ENCODE measurements around the gene TGM6. TPM values are rescaled to one million over a fixed set of nuclear protein-coding genes. Genes with fewer than 3 reads are reported as not detected.

TGM6 gene
- total and polyA plus RNA-seq, 7 experiments from 2014 or later: not detected

DNA sequence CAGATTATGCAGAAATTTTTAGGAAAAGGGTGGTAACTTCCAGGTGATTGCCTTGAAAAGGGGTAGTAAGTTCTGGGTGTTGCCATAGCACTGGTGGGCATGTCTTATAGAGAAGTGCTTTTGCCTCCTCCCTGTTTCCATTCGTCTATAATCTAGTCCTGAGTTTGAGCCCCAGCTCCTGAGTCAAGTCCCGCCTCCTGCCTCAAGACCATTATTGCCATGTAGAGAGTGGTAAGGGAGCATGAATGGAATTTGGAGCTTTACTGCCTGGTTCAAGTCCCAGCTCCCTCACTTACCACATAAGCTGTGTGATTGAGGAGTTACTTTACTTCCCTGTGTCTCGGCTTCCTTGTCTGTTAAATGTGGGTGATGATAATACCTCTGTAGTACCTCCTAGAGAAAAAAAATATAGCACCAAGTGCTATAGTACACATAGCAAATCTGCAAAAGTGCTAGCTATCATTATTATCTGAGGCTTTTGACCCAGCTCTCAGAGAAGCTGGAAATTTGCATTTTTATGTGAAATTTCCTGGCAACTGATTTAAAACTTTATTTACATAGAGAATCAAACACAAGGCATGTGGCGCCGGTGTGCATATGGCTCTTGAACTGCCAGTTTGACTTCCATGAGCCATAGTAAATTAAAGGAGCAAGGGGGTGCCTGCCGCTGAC is 36.0 kb downstream of the TGM6 start:
- no peaks in the 10 kb centered on the region for H3K9me3 Mint-ChIP-seq
- ATAC-seq: no peak
- no peaks in the 10 kb centered on the region for H3K9me3 ChIP-seq (ENCODE audit: control insufficient read depth in 2 of 3, low read length in 3 of 3)
- intact Hi-C loops (cut with micrococcal nuclease): no loop called here
- POLR2A ChIA-PET: no interaction called here
- CTCF ChIA-PET: no interaction called here
- no peaks in the 10 kb centered on the region for H3K4me1 ChIP-seq (ENCODE audit: control insufficient read depth in 2 of 2, insufficient read depth in 2 of 2, low read length in 2 of 2)
- no peak overlapping the region for H3K27ac Mint-ChIP-seq
- no peak overlapping the region for H3K4me3 ChIP-seq (ENCODE audit: low read length)
- no peak overlapping the region for H3K4me3 Mint-ChIP-seq
- H3K4me1 Mint-ChIP-seq: no peaks in the 10 kb centered on the region
- no peaks in the 10 kb centered on the region for H3K36me3 ChIP-seq (ENCODE audit: control insufficient read depth in 2 of 3, insufficient read depth in 3 of 3, low read length in 3 of 3)
- no peak for DNase-seq
- peaks cover 9 to 30% (median 25%) of the 10 kb centered on the region in 5 donors for H3K27me3 Mint-ChIP-seq
- H3K27me3 ChIP-seq (ENCODE audit: control insufficient read depth in 2 of 2, insufficient read depth in 2 of 2, low read length in 2 of 2): no peaks in the 10 kb centered on the region
- no peaks in the 10 kb centered on the region for H3K36me3 Mint-ChIP-seq
- H3K27ac ChIP-seq (ENCODE audit: low read depth, low read length): no peak overlapping the region

DNA sequence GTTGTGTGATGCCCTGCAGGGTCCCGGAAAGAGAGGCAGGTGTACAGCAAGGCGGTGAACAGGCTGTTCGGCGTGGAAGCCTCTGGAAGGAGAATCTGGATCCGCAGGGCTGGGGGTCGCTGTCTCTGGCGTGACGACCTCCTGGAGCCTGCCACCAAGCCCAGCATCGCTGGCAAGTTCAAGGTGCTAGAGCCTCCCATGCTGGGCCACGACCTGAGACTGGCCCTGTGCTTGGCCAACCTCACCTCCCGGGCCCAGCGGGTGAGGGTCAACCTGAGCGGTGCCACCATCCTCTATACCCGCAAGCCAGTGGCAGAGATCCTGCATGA is 36.5 kb downstream of the TGM6 start:
- Histone ChIP-seq H3K4me3 (ENCODE audit: low read length) (no peak overlapping the region), H3K27ac (ENCODE audit: low read depth, low read length) (no peak overlapping the region), H3K4me1 (ENCODE audit: control insufficient read depth in 2 of 2, insufficient read depth in 2 of 2, low read length in 2 of 2) (no peaks in the 10 kb centered on the region), H3K9me3 (ENCODE audit: control insufficient read depth in 2 of 3, low read length in 3 of 3) (no peaks in the 10 kb centered on the region), H3K27me3 (ENCODE audit: control insufficient read depth in 2 of 2, insufficient read depth in 2 of 2, low read length in 2 of 2) (no peaks in the 10 kb centered on the region), H3K36me3 (ENCODE audit: control insufficient read depth in 2 of 3, insufficient read depth in 3 of 3, low read length in 3 of 3) (no peaks in the 10 kb centered on the region)
- DNase-seq (no peak), ATAC-seq (no peak)
- H3K27ac Mint-ChIP-seq: no peak overlapping the region
- ChIA-PET CTCF (no interaction called here), POLR2A (no interaction called here)
- no peaks in the 10 kb centered on the region for H3K4me1 Mint-ChIP-seq
- intact Hi-C loops (cut with micrococcal nuclease): no loop called here
- H3K36me3 Mint-ChIP-seq: no peaks in the 10 kb centered on the region
- H3K27me3 Mint-ChIP-seq: peaks cover 11 to 29% (median 24%) of the 10 kb centered on the region in 5 donors
- H3K4me3 Mint-ChIP-seq: no peak overlapping the region
- no peaks in the 10 kb centered on the region for H3K9me3 Mint-ChIP-seq

DNA sequence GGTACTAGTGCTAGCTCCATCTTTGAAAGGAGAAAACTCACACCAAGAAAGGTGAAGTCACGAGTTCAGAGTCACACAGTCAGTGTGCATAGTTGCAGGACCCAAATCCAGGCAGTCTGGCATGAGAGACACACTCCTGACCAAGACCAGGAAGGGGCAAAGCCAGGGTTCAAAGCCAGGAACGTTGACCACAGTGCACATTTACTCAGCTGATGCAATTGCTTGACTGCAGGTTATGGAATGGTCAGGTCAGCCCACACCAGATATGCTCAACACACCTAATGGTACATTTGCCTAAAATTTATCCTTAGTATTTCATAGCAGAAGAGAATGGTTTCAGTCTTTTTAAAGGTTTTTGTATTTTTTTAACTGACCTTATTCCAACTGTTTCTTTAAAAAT is 37.7 kb downstream of the TGM6 start:
- ATAC-seq: no peak
- Mint-ChIP-seq H3K27ac (no peak overlapping the region), H3K4me1 (no peaks in the 10 kb centered on the region), H3K9me3 (no peaks in the 10 kb centered on the region), H3K27me3 (peaks cover 9 to 24% (median 19%) of the 10 kb centered on the region in 5 donors), H3K4me3 (no peak overlapping the region), H3K36me3 (no peaks in the 10 kb centered on the region)
- Histone ChIP-seq H3K36me3 (ENCODE audit: control insufficient read depth in 2 of 3, insufficient read depth in 3 of 3, low read length in 3 of 3) (no peaks in the 10 kb centered on the region), H3K9me3 (ENCODE audit: control insufficient read depth in 2 of 3, low read length in 3 of 3) (no peaks in the 10 kb centered on the region), H3K27ac (ENCODE audit: low read depth, low read length) (no peak overlapping the region), H3K4me1 (ENCODE audit: control insufficient read depth in 2 of 2, insufficient read depth in 2 of 2, low read length in 2 of 2) (no peaks in the 10 kb centered on the region), H3K4me3 (ENCODE audit: low read length) (no peak overlapping the region), H3K27me3 (ENCODE audit: control insufficient read depth in 2 of 2, insufficient read depth in 2 of 2, low read length in 2 of 2) (no peaks in the 10 kb centered on the region)
- intact Hi-C loops (cut with micrococcal nuclease): no loop called here
- no peak for DNase-seq
- ChIA-PET POLR2A (no interaction called here), CTCF (no interaction called here)

DNA sequence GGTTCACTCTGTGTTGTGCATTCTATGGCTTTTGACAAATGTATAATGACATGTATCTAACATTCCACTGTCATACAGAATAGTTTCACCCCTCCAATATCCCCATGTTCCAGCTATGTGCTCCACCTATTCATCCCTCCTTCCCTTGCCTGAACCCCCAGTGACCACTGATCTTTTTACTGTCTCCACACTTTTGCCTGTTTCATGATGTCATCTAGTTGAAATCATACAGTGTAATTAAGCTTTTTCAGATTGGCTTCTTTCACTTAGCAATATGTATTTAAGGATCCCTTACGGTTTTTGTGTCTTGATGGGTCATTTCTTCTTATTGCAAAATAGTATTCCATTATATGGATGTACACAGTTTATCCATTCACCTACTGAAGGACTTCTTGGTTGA is 39.8 kb downstream of the TGM6 start:
- intact Hi-C loops (cut with micrococcal nuclease): no loop called here
- no peaks in the 10 kb centered on the region for H3K9me3 ChIP-seq (ENCODE audit: control insufficient read depth in 2 of 3, low read length in 3 of 3)
- ATAC-seq (no peak), DNase-seq (no peak)
- no peaks in the 10 kb centered on the region for H3K27me3 ChIP-seq (ENCODE audit: control insufficient read depth in 2 of 2, insufficient read depth in 2 of 2, low read length in 2 of 2)
- H3K27ac ChIP-seq (ENCODE audit: low read depth, low read length): no peak overlapping the region
- ChIA-PET POLR2A (no interaction called here), CTCF (interaction anchor here (0.6 kb wide), 1 partner anchor 1466 kb away, joined by 3 read pairs; no protein-coding TSS in a partner anchor)
- Mint-ChIP-seq H3K27ac (no peak overlapping the region), H3K4me1 (no peaks in the 10 kb centered on the region), H3K36me3 (no peaks in the 10 kb centered on the region), H3K4me3 (no peak overlapping the region), H3K27me3 (peaks cover 4 to 20% (median 11%) of the 10 kb centered on the region in 5 donors), H3K9me3 (no peaks in the 10 kb centered on the region)
- H3K4me3 ChIP-seq (ENCODE audit: low read length): no peak overlapping the region
- no peaks in the 10 kb centered on the region for H3K36me3 ChIP-seq (ENCODE audit: control insufficient read depth in 2 of 3, insufficient read depth in 3 of 3, low read length in 3 of 3)
- no peaks in the 10 kb centered on the region for H3K4me1 ChIP-seq (ENCODE audit: control insufficient read depth in 2 of 2, insufficient read depth in 2 of 2, low read length in 2 of 2)

DNA sequence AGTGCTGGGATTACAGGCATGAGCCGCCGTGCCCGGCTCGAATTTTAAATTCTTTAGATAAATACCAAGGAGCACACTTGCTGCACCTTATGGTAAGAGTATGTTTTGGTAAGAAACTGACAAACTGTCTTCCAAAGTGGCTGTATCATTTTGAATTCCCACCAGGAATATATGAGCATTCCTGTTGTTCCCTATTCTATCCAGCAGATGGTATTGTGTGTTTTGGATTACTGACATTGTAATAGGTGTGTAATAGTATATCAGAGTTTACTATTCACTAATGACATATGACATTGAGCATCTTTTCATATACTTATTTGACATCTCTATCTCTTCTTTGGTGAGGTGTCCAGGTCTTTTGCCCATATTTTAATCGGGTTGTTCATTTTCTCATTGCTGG is 40.5 kb downstream of the TGM6 start:
- CTCF ChIA-PET: no interaction called here

DNA sequence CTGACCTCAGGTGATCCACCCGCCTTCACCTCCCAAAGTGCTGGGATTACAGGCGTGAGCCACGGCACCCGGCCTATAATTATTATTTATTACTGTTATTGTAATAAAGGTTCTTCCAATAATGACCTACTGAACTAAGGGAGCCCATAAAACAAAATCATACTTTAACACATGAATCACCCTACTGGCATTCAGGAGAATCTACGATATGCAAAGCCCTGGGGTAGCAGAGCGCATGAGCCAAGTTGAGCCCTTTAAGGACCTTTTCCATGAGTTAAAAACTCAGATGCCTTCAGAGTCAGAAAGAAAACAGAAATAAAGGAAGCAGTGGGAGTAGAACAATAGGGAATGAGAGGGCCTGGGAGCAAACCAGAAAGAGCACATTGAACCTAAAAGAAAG is 48.4 kb downstream of the TGM6 start:
- no peak overlapping the region for H3K4me3 ChIP-seq (ENCODE audit: low read length)
- DNase-seq (no peak), ATAC-seq (no peak)
- Mint-ChIP-seq H3K27ac (no peak overlapping the region), H3K36me3 (no peaks in the 10 kb centered on the region), H3K27me3 (peaks cover 9 to 20% (median 13%) of the 10 kb centered on the region in 5 donors), H3K9me3 (no peaks in the 10 kb centered on the region), H3K4me1 (no peaks in the 10 kb centered on the region), H3K4me3 (no peak overlapping the region)
- H3K27me3 ChIP-seq (ENCODE audit: control insufficient read depth in 2 of 2, insufficient read depth in 2 of 2, low read length in 2 of 2): no peaks in the 10 kb centered on the region
- no peaks in the 10 kb centered on the region for H3K4me1 ChIP-seq (ENCODE audit: control insufficient read depth in 2 of 2, insufficient read depth in 2 of 2, low read length in 2 of 2)
- no peaks in the 10 kb centered on the region for H3K36me3 ChIP-seq (ENCODE audit: control insufficient read depth in 2 of 3, insufficient read depth in 3 of 3, low read length in 3 of 3)
- ChIA-PET POLR2A (no interaction called here), CTCF (no interaction called here)
- H3K27ac ChIP-seq (ENCODE audit: low read depth, low read length): no peak overlapping the region
- intact Hi-C loops (cut with micrococcal nuclease): no loop called here
- no peaks in the 10 kb centered on the region for H3K9me3 ChIP-seq (ENCODE audit: control insufficient read depth in 2 of 3, low read length in 3 of 3)

More for the DNA sequence above, 40.5 kb downstream of the TGM6 start:
- ATAC-seq (no peak), DNase-seq (no peak)
- H3K27ac ChIP-seq (ENCODE audit: low read depth, low read length): no peak overlapping the region
- no peak overlapping the region for H3K27ac Mint-ChIP-seq
- H3K9me3 ChIP-seq (ENCODE audit: control insufficient read depth in 2 of 3, low read length in 3 of 3): no peaks in the 10 kb centered on the region
- no peaks in the 10 kb centered on the region for H3K27me3 ChIP-seq (ENCODE audit: control insufficient read depth in 2 of 2, insufficient read depth in 2 of 2, low read length in 2 of 2)
- no peaks in the 10 kb centered on the region for H3K36me3 ChIP-seq (ENCODE audit: control insufficient read depth in 2 of 3, insufficient read depth in 3 of 3, low read length in 3 of 3)
- no peak overlapping the region for H3K4me3 Mint-ChIP-seq
- peaks cover 0 to 21% (median 12%) of the 10 kb centered on the region in 5 donors for H3K27me3 Mint-ChIP-seq
- no peaks in the 10 kb centered on the region for H3K4me1 ChIP-seq (ENCODE audit: control insufficient read depth in 2 of 2, insufficient read depth in 2 of 2, low read length in 2 of 2)
- POLR2A ChIA-PET: no interaction called here
- no peak overlapping the region for H3K4me3 ChIP-seq (ENCODE audit: low read length)
- H3K4me1 Mint-ChIP-seq: no peaks in the 10 kb centered on the region
- H3K36me3 Mint-ChIP-seq: no peaks in the 10 kb centered on the region
- no peaks in the 10 kb centered on the region for H3K9me3 Mint-ChIP-seq
- intact Hi-C loops (cut with micrococcal nuclease): no loop called here

DNA sequence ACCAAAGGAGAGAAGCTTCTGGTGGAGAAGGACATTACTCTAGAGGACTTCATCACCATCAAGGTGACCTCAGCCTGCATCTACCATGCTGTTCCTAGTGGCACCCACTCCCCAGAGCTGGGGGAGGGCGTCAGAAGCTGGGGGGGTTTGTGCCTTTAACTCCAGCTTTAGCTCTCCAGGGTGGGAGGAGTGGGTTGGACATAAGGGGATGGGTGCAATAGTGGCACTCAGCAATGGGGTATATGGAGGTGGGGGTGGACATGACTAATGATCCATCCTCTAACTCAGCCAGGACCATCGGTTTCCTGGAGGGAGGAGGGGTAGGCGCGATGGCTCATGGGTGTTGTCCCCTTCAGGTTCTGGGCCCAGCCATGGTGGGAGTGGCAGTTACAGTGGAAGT is 49.8 kb downstream of the TGM6 start:
- peaks cover 9 to 20% (median 13%) of the 10 kb centered on the region in 5 donors for H3K27me3 Mint-ChIP-seq
- DNase-seq (no peak), ATAC-seq (no peak)
- Histone ChIP-seq H3K27me3 (ENCODE audit: control insufficient read depth in 2 of 2, insufficient read depth in 2 of 2, low read length in 2 of 2) (no peaks in the 10 kb centered on the region), H3K4me1 (ENCODE audit: control insufficient read depth in 2 of 2, insufficient read depth in 2 of 2, low read length in 2 of 2) (no peaks in the 10 kb centered on the region), H3K27ac (ENCODE audit: low read depth, low read length) (no peak overlapping the region), H3K9me3 (ENCODE audit: control insufficient read depth in 2 of 3, low read length in 3 of 3) (no peaks in the 10 kb centered on the region), H3K4me3 (ENCODE audit: low read length) (no peak overlapping the region), H3K36me3 (ENCODE audit: control insufficient read depth in 2 of 3, insufficient read depth in 3 of 3, low read length in 3 of 3) (no peaks in the 10 kb centered on the region)
- H3K27ac Mint-ChIP-seq: no peak overlapping the region
- H3K9me3 Mint-ChIP-seq: no peaks in the 10 kb centered on the region
- intact Hi-C loops (cut with micrococcal nuclease): no loop called here
- H3K4me1 Mint-ChIP-seq: no peaks in the 10 kb centered on the region
- no peak overlapping the region for H3K4me3 Mint-ChIP-seq
- ChIA-PET CTCF (no interaction called here), POLR2A (no interaction called here)
- no peaks in the 10 kb centered on the region for H3K36me3 Mint-ChIP-seq
